Naive B cell (primary cell): Measurements from ENCODE around the gene SLC35G3. TPM values are rescaled to one million over a fixed set of nuclear protein-coding genes. Genes with fewer than 3 reads are reported as not detected.
A peak's percentile ranks its signal among the peaks of the same experiment; 100 is the strongest.
"Not testable (repeated sequence)": the region's sequence is repeated elsewhere in the genome, so short reads cannot be mapped to it uniquely, and the experiment has no call there.

ENCODE experiments used
- ATAC-seq, 2 donors: fragments of 150-1000 bp; cut with Tn5 transposase; 2 replicates each; pipeline ENCODE4 v1.10.0; 2021; ENCODE audit warnings: low read depth in 2 of 2, mild to moderate bottlenecking in 2 of 2, moderate library complexity in 2 of 2
- DNase-seq: peaks from one replicate; pipeline ENCODE4 v3.0.0; 2022
- H3K27ac Mint-ChIP-seq, 6 donors: one replicate each; pipeline ENCODE4 v1.8.0; 2020 to 2022; ENCODE audit warnings: mild to moderate bottlenecking in 6 of 6, mixed read lengths in 6 of 6, moderate library complexity in 5 of 6, inconsistent platforms in 2 of 6
- H3K27me3 Mint-ChIP-seq, 3 donors: one replicate each; pipeline ENCODE4 v1.8.0; 2021 to 2022; ENCODE audit warnings: mixed read lengths in 3 of 3, mild to moderate bottlenecking in 1 of 3
- H3K36me3 Mint-ChIP-seq, 2 donors: one replicate each; pipeline ENCODE4 v1.8.0; 2020 to 2022; ENCODE audit warnings: mixed read lengths in 2 of 2, inconsistent platforms in 1 of 2, mild to moderate bottlenecking in 1 of 2
- H3K4me1 Mint-ChIP-seq, 3 donors: one replicate each; pipeline ENCODE4 v1.8.0; 2020 to 2022; ENCODE audit warnings: mixed read lengths in 3 of 3, inconsistent platforms in 1 of 3, mild to moderate bottlenecking in 1 of 3, moderate library complexity in 1 of 3
- H3K4me3 Mint-ChIP-seq, 8 donors: one replicate each; pipeline ENCODE4 v1.8.0; 2020 to 2022; ENCODE audit warnings: mild to moderate bottlenecking in 8 of 8, mixed read lengths in 8 of 8, moderate library complexity in 8 of 8, inconsistent platforms in 2 of 8
- H3K9me3 Mint-ChIP-seq, 7 donors: one replicate each; pipeline ENCODE4 v1.8.0; 2020 to 2022; ENCODE audit warnings: mixed read lengths in 7 of 7, mild to moderate bottlenecking in 5 of 7, inconsistent platforms in 2 of 7, moderate library complexity in 1 of 7
- polyA plus RNA-seq, 6 donors: library from polyadenylated mRNA; unstranded; fragments of 300-500 nt; fragmentation: Illumina TruSeq; gene quantifications; one replicate each; pipeline ENCODE4 v1.2.3, GENCODE V29; 2021; ENCODE audit warnings: low read depth in 6 of 6

The SLC35G3 gene
- polyA plus RNA-seq, 6 donors from 2014 or later = not detected

GRCh38 chr17:35191001-35191695 is 3.0 kb downstream of the SLC35G3 start:
- Mint-ChIP-seq H3K4me1 (no peaks in the 10 kb centered on the region), H3K36me3 (no peaks in the 10 kb centered on the region), H3K4me3 (no peak overlapping the region), H3K27me3 (peaks cover 22 to 48% (median 22%) of the 10 kb centered on the region in 3 donors), H3K9me3 (peaks cover 0 to 6% (median 5%) of the 10 kb centered on the region in 7 donors), H3K27ac (no peak overlapping the region)
- ATAC-seq (no peak), DNase-seq (no peak)

GRCh38 chr17:35189291-35189690 is 4.9 kb downstream of the SLC35G3 start:
- no peak for ATAC-seq
- DNase-seq = no peak
- H3K4me3 Mint-ChIP-seq = no peak overlapping the region
- H3K27ac Mint-ChIP-seq = no peak overlapping the region
- peaks cover 0 to 2% (median 0%) of the 10 kb centered on the region in 7 donors for H3K9me3 Mint-ChIP-seq
- no peaks in the 10 kb centered on the region for H3K36me3 Mint-ChIP-seq
- peaks cover 25 to 56% (median 40%) of the 10 kb centered on the region in 3 donors for H3K27me3 Mint-ChIP-seq
- H3K4me1 Mint-ChIP-seq = no peaks in the 10 kb centered on the region

- Mint-ChIP-seq H3K4me1 (no peaks in the 10 kb centered on the region), H3K27me3 (peaks cover 29 to 52% (median 39%) of the 10 kb centered on the region in 3 donors), H3K36me3 (no peaks in the 10 kb centered on the region), H3K27ac (no peak overlapping the region), H3K9me3 (no peaks in the 10 kb centered on the region), H3K4me3 (no peak overlapping the region)
- DNase-seq = no peak
- ATAC-seq = no peak
Measured at GRCh38 chr17:35188111-35188510, 6.1 kb downstream of the SLC35G3 start.

DNA sequence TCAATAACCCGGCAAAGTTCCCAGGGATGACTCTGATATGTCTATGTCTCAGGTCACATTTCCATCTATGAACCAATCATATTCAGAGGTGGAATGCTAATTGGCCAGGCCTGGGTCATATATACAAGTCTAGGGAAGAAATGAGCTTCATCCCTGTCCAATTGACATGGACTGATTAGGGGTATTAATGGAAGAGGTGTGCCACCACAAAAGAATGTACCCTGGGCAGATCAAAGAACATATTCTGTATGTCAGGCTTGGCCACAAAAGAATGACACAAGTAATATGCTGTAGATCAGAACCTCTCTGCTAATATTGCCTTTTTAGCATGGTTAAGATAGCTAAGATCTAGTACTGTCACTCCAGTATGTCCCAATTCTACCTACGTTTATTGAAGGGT is 6.7 kb downstream of the SLC35G3 start:
- Mint-ChIP-seq H3K4me1 (no peaks in the 10 kb centered on the region), H3K4me3 (no peak overlapping the region), H3K27me3 (peaks cover 29 to 52% (median 39%) of the 10 kb centered on the region in 3 donors), H3K9me3 (no peaks in the 10 kb centered on the region), H3K36me3 (no peaks in the 10 kb centered on the region), H3K27ac (no peak overlapping the region)
- DNase-seq = no peak
- ATAC-seq = no peak

DNA sequence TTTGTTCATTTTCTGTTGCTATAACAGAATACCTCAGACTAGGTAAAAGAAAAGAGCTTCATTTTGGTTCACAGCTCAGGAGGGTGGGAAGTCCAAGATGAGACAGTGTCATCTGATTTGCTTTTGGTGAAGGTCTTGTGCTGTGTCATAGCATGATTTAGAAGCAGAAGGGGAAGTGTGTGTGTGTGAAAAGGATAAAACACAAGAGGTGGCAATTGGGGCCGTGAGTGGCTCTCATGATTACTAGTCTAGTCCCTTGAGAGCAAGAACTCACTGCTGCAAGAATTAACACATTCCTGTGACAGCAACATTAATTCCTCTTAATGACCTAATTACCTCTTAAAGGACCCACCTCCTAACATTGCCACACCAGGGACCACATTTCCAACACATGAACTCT is 8.3 kb downstream of the SLC35G3 start:
- no peak for ATAC-seq
- H3K4me1 Mint-ChIP-seq = no peaks in the 10 kb centered on the region
- no peaks in the 10 kb centered on the region for H3K9me3 Mint-ChIP-seq
- H3K4me3 Mint-ChIP-seq = no peak overlapping the region
- H3K27ac Mint-ChIP-seq = no peak overlapping the region
- peaks cover 29 to 49% (median 37%) of the 10 kb centered on the region in 3 donors for H3K27me3 Mint-ChIP-seq
- DNase-seq = no peak
- no peaks in the 10 kb centered on the region for H3K36me3 Mint-ChIP-seq

DNA sequence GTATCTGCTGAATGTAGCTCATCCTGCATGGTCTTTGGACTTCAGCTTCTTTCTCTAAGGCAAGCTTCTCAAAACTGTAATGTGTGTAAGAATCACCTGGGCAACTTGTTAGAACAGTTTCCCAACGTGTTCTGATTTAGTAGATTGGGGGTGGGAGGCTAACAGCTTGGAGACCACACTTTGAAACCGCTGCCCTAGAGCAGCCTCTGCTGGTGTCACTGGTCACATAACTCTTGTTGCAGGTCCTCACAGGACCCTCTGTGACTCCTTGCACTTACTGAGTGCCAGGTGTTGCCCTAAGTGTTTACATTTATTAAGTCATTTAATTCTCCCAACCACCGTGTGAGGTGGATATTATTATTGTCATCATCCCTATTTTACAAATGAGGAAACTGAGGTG is 9.9 kb downstream of the SLC35G3 start:
- Mint-ChIP-seq H3K27me3 (peaks cover 34 to 49% (median 37%) of the 10 kb centered on the region in 3 donors), H3K9me3 (no peaks in the 10 kb centered on the region), H3K36me3 (no peaks in the 10 kb centered on the region), H3K4me1 (no peaks in the 10 kb centered on the region), H3K27ac (no peak overlapping the region), H3K4me3 (no peak overlapping the region)
- no peak for DNase-seq
- no peak for ATAC-seq

GRCh38 chr17:35183332-35183731 is 10.9 kb downstream of the SLC35G3 start:
- Mint-ChIP-seq H3K27me3 (peaks cover 34 to 49% (median 37%) of the 10 kb centered on the region in 3 donors), H3K4me3 (no peak overlapping the region), H3K9me3 (peaks cover 0 to 3% (median 0%) of the 10 kb centered on the region in 7 donors), H3K36me3 (no peaks in the 10 kb centered on the region), H3K27ac (no peak overlapping the region), H3K4me1 (no peaks in the 10 kb centered on the region)
- DNase-seq (no peak), ATAC-seq (no peak)

DNA sequence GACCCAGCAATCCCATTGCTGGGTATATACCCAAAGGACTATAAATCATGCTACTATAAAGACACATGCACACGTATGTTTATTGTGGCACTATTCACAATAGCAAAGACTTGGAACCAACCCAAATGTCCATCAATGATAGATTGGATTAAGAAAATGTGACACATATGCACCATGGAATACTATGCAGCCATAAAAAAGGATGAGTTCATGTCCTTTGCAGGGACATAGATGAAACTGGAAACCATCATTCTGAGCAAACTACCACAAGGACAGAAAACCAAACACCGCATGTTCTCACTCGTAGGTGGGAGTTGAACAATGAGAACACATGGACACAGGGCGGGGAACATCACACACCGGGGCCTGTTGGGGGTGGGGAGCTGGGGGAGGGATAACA is 14.8 kb downstream of the SLC35G3 start:
- not testable (repeated sequence) for H3K9me3 Mint-ChIP-seq, H3K36me3 Mint-ChIP-seq, H3K4me1 Mint-ChIP-seq, H3K4me3 Mint-ChIP-seq, H3K27ac Mint-ChIP-seq, ATAC-seq, DNase-seq
- peaks cover 28 to 47% (median 30%) of the 10 kb centered on the region in 3 donors for H3K27me3 Mint-ChIP-seq

DNA sequence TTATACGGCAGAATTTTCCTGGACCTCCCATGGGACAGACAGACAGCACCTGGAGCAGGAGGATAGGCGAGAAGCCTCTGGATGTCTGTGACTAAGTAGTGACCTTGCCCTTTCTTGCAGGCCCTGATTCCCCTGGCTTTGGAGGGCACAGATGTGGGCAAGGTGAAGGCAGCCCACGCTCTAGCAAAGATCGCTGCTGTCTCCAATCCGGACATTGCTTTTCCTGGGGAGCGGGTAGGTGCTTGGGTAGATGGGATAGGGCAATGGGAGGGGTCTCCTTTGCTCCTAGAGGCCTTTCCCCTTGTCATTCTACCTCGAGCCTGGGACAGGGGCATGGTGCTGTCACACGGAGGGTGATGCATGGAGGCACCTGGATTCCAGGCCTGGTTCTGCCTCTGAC is 17.3 kb downstream of the SLC35G3 start:
- H3K4me3 Mint-ChIP-seq = no peak overlapping the region

DNA sequence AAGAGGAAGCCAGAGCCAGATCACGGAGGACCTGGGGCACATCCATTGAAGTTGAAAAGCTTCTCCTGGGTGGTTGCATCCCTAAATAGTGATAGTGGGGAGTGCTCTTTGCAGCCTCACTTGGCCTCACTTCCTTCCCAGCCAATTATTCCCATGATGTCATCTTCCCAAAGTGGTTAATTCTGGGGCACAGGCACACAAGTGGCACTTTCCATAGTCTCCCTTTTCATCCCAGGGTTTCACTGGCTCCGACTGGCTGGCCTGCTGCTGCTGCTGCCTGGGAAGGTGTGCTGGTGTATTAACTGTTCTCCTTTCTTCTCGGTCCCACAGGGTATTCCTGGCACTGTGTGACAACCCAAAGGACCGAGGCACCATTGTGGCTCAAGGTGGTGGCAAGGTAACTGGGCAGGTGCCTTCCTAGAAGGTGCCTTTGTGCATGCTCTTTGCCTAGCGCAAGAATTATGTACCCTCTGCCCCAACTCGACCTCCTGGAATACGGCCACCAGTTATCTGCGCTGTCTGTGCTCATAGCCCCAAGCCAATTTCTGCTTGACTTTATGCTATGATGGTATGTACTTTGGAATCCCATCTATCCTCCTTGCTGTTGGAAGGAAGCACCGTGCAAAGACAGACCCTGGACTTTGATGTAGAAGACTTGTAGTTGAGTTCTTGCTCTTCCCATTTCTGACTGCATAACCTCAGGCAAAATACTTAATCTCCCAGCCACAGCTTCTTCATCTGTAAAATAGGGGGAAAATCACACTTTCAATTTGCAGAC is 18.4 kb downstream of the SLC35G3 start:
- no peaks in the 10 kb centered on the region for H3K36me3 Mint-ChIP-seq
- no peaks in the 10 kb centered on the region for H3K4me1 Mint-ChIP-seq
- H3K9me3 Mint-ChIP-seq = peaks cover 0 to 3% (median 0%) of the 10 kb centered on the region in 7 donors
- ATAC-seq = no peak
- H3K27me3 Mint-ChIP-seq = peaks cover 17 to 35% (median 29%) of the 10 kb centered on the region in 3 donors
- peak overlapping the region in 1 of 6 donors; percentile 67 for H3K27ac Mint-ChIP-seq
- no peak for DNase-seq
- H3K4me3 Mint-ChIP-seq = no peak overlapping the region

More for the DNA sequence above, 17.3 kb downstream of the SLC35G3 start:
- peaks cover 17 to 36% (median 21%) of the 10 kb centered on the region in 3 donors for H3K27me3 Mint-ChIP-seq
- H3K36me3 Mint-ChIP-seq = no peaks in the 10 kb centered on the region
- H3K27ac Mint-ChIP-seq = no peak overlapping the region
- H3K9me3 Mint-ChIP-seq = peaks cover 0 to 3% (median 0%) of the 10 kb centered on the region in 7 donors
- DNase-seq (no peak), ATAC-seq (no peak)
- H3K4me1 Mint-ChIP-seq = no peaks in the 10 kb centered on the region

GRCh38 chr17:35174835-35175334 is 19.3 kb downstream of the SLC35G3 start:
- Mint-ChIP-seq H3K36me3 (no peaks in the 10 kb centered on the region), H3K27me3 (peaks cover 22 to 35% (median 23%) of the 10 kb centered on the region in 3 donors), H3K4me3 (no peak overlapping the region), H3K9me3 (peaks cover 0 to 3% (median 0%) of the 10 kb centered on the region in 7 donors), H3K4me1 (no peaks in the 10 kb centered on the region), H3K27ac (no peak overlapping the region)
- ATAC-seq (no peak), DNase-seq (no peak)

GRCh38 chr17:35172321-35172720 is 21.9 kb downstream of the SLC35G3 start:
- H3K36me3 Mint-ChIP-seq, H3K4me1 Mint-ChIP-seq, DNase-seq, H3K9me3 Mint-ChIP-seq, H3K27ac Mint-ChIP-seq, ATAC-seq, H3K4me3 Mint-ChIP-seq: not testable (repeated sequence)
- peaks cover 29 to 34% (median 29%) of the 10 kb centered on the region in 3 donors for H3K27me3 Mint-ChIP-seq

- Mint-ChIP-seq H3K4me3 (no peak overlapping the region), H3K27me3 (peaks cover 33 to 34% (median 34%) of the 10 kb centered on the region in 3 donors), H3K36me3 (no peaks in the 10 kb centered on the region), H3K9me3 (no peaks in the 10 kb centered on the region), H3K4me1 (no peaks in the 10 kb centered on the region), H3K27ac (no peak overlapping the region)
- no peak for ATAC-seq
- no peak for DNase-seq
Measured at GRCh38 chr17:35171834-35172233, 22.4 kb downstream of the SLC35G3 start.
